Gastrocnemius medialis (tissue), 4 donors: ENCODE measurements around the gene CERT1. TPM values are rescaled to one million over a fixed set of nuclear protein-coding genes. Genes with fewer than 3 reads are reported as not detected.

Experiments
- ATAC-seq, 2 donors: fragments of 150-250 bp; one replicate each; pipeline ENCODE4 v1.9.1; 2016
- DNase-seq, 2 donors: peaks; one replicate each; pipeline ENCODE4 v3.0.0-alpha.2; 2019
- H3K27ac ChIP-seq, 4 donors: fragments of 200-600 bp; sonication (generic); 1 replicate in 1 of 4; 2 replicates in 3 of 4; pipeline ENCODE4 v1.5.1; 2016 to 2018; ENCODE audit warnings: mild to moderate bottlenecking in 2 of 4, moderate library complexity in 1 of 4
- H3K27me3 ChIP-seq, 3 donors: fragments of 200-600 bp; sonication (generic) in 2 of 3; 1 replicate in 1 of 3; 2 replicates in 2 of 3; pipeline versions ENCODE4 v1.5.1 to v1.6.0; 2016 to 2019; ENCODE audit warnings: mild to moderate bottlenecking in 1 of 3, moderate library complexity in 1 of 3
- H3K36me3 ChIP-seq, 2 donors: fragments of 200-600 bp; sonication (generic) in 1 of 2; one replicate each; pipeline ENCODE4 v1.5.1; 2017 to 2018
- H3K4me1 ChIP-seq, 2 donors: fragments of 200-600 bp; sonication (generic) in 1 of 2; one replicate each; pipeline ENCODE4 v1.5.1; 2016 to 2017; ENCODE audit warnings: mild to moderate bottlenecking in 2 of 2
- H3K4me3 ChIP-seq, 4 donors: fragments of 200-600 bp; sonication (generic) in 3 of 4; 1 replicate in 1 of 4; 2 replicates in 3 of 4; pipeline ENCODE4 v1.5.1; 2016 to 2019; ENCODE audit warnings: mild to moderate bottlenecking in 2 of 4
- H3K9me3 ChIP-seq, 3 donors: fragments of 200-600 bp; sonication (generic) in 2 of 3; 1 replicate in 1 of 3; 2 replicates in 2 of 3; pipeline ENCODE4 v1.5.1; 2016 to 2019
- CTCF ChIP-seq, 5 experiments: fragments of 450-650 bp in 3 of 5; fragments of 200-600 bp in 2 of 5; sonication (generic) in 2 of 5; IDR thresholded peaks in 4 of 5; conservative IDR thresholded peaks in 1 of 5; 1 replicate in 4 of 5; 2 replicates in 1 of 5; pipeline ENCODE4 v1.5.1; 2016 to 2019; ENCODE audit warnings: antibody characterized with exemption in 5 of 5, mild to moderate bottlenecking in 3 of 5, moderate library complexity in 3 of 5
- POLR2A ChIP-seq, 2 donors: fragments of 450-650 bp; IDR thresholded peaks; one replicate each; pipeline ENCODE4 v1.6.1; 2017; ENCODE audit warnings: antibody characterized with exemption in 2 of 2, mild to moderate bottlenecking in 2 of 2, moderate library complexity in 2 of 2
- in situ Hi-C, 4 donors: fragments of 200-750 bp; cut with MboI; loops; one replicate each; pipeline versions ENCODE4 v1.15.0 to v1.8.0; 2017; ENCODE audit warnings: low sequenced_read_pairs in 4 of 4
- intact Hi-C: fragments of 100-400 bp; cut with DNase I; formaldehyde crosslinking; loops from one replicate; pipeline ENCODE4 v1.15.1; 2023; ENCODE audit warnings: low total_unique reads
- total RNA-seq, 4 donors: library from RNA; depleted of rRNA; stranded (reverse); fragments of >200 nt; gene quantifications; one replicate each; pipeline versions ENCODE4 v1.1.0 to v1.2.3, GENCODE V29; 2016

The CERT1 gene
- total RNA-seq, 4 donors from 2014 or later = 30.8 to 50.6 (median 41.9) TPM

- TF ChIP-seq CTCF (IDR thresholded peaks at IDR 0.05 in 4 of 5, conservative IDR thresholded peaks at IDR 0.05 in 1 of 5) (no peak), POLR2A (IDR thresholded peaks at IDR 0.05) (no peak)
- H3K9me3 ChIP-seq = no peaks in the 10 kb centered on the region
- H3K27me3 ChIP-seq = no peaks in the 10 kb centered on the region
- peak overlapping the region; percentile 67 to 97 (median 92) for H3K4me3 ChIP-seq
- DNase-seq (no peak), ATAC-seq (no peak)
- intact Hi-C loops = loop anchor here (1.0 kb wide), 1 partner anchor 745 kb away; the partner anchor contains the start of genes GFM2 and NSA2
- no peaks in the 10 kb centered on the region for H3K36me3 ChIP-seq
- in situ Hi-C loops = loop anchor here in 2 of 4 donors (25.0 kb wide), 1 partner anchor 175 kb away; the partner anchor contains the start of gene HMGCR (in 2 of the 2)
- H3K4me1 ChIP-seq = peaks cover 44 to 50% of the 10 kb centered on the region in 2 donors
- peak overlapping the region; percentile 92 to 99 (median 96) for H3K27ac ChIP-seq
Observed at GRCh38 chr5:75512383-75513074, 1.1 kb upstream of the CERT1 start.

GRCh38 chr5:75510836-75511434, 494 bp downstream of the CERT1 start:
- TF ChIP-seq CTCF (IDR thresholded peaks at IDR 0.05 in 4 of 5, conservative IDR thresholded peaks at IDR 0.05 in 1 of 5) (peak in 1 of 5 experiments; percentile 11), POLR2A (IDR thresholded peaks at IDR 0.05) (no peak)
- H3K36me3 ChIP-seq = no peaks in the 10 kb centered on the region
- peaks cover 46 to 50% of the 10 kb centered on the region in 2 donors for H3K4me1 ChIP-seq
- in situ Hi-C loops (loop anchor here in 2 of 4 donors (25.0 kb wide), 1 partner anchor 174 kb away; the partner anchor contains the start of gene HMGCR (in 2 of the 2)), intact Hi-C loops (loop anchor here (1.0 to 2.0 kb wide), 3 partner anchors 174 to 1946 kb away; partner anchors contain the start of genes ANKRA2, HMGCR, POC5 and UTP15)
- no peaks in the 10 kb centered on the region for H3K9me3 ChIP-seq
- peak overlapping the region; percentile 87 to 97 (median 94) for H3K4me3 ChIP-seq
- H3K27ac ChIP-seq = peak overlapping the region; percentile 92 to 99 (median 96)
- peak; percentile 49 for ATAC-seq
- no peaks in the 10 kb centered on the region for H3K27me3 ChIP-seq
- DNase-seq = peak in 1 of 2 donors; percentile 20

- no peaks in the 10 kb centered on the region for H3K9me3 ChIP-seq
- DNase-seq = peak; percentile 15 to 75
Observed at GRCh38 chr5:75510417-75510835, 1.0 kb downstream of the CERT1 start.

More at GRCh38 chr5:75510417-75510835, 1.0 kb downstream of the CERT1 start:
- in situ Hi-C loops (loop anchor here in 2 of 4 donors (25.0 kb wide), 1 partner anchor 173 kb away; the partner anchor contains the start of gene HMGCR (in 2 of the 2)), intact Hi-C loops (loop anchor here (2.0 kb wide), 1 partner anchor 1946 kb away; the partner anchor contains the start of genes ANKRA2 and UTP15)
- Histone ChIP-seq H3K27ac (peak overlapping the region; percentile 92 to 99 (median 96)), H3K4me1 (peaks cover 46 to 52% of the 10 kb centered on the region in 2 donors), H3K4me3 (peak overlapping the region; percentile 87 to 97 (median 94)), H3K27me3 (no peaks in the 10 kb centered on the region), H3K36me3 (no peaks in the 10 kb centered on the region)
- ATAC-seq = peak; percentile 48 to 61
- no peak for TF ChIP-seq CTCF (IDR thresholded peaks at IDR 0.05 in 4 of 5, conservative IDR thresholded peaks at IDR 0.05 in 1 of 5)
- TF ChIP-seq POLR2A (IDR thresholded peaks at IDR 0.05) = peak; percentile 36 to 47
